UCSD-AML1 (cell line): Measurements from ENCODE around the gene NOS1AP.

Source experiments
- DNase-seq: peaks from one replicate; lab custom pipeline; 2025; ENCODE audit not compliant: unreplicated experiment; lab: John Stamatoyannopoulos, UW

Gene NOS1AP

GRCh38 chr1:162240577-162240976 is 171.1 kb downstream of the NOS1AP start:
- no peak for DNase-seq

- no peak for DNase-seq
Observed at GRCh38 chr1:162242804-162243203, 173.3 kb downstream of the NOS1AP start.

- no peak for DNase-seq
Observed at GRCh38 chr1:162248854-162249535, 179.5 kb downstream of the NOS1AP start.

- DNase-seq, result no peak
Observed at GRCh38 chr1:162250004-162250730, 180.7 kb downstream of the NOS1AP start.

- no peak for DNase-seq
Observed at GRCh38 chr1:162251102-162251501, 181.6 kb downstream of the NOS1AP start.

GRCh38 chr1:162252214-162252613 is 182.7 kb downstream of the NOS1AP start:
- no peak for DNase-seq

- no peak for DNase-seq
Observed at GRCh38 chr1:162253790-162254189, 184.3 kb downstream of the NOS1AP start.

- DNase-seq, result no peak
Observed at GRCh38 chr1:162256287-162256686, 186.8 kb downstream of the NOS1AP start.

- DNase-seq, result no peak
Observed at GRCh38 chr1:162258394-162258793, 188.9 kb downstream of the NOS1AP start.

GRCh38 chr1:162259894-162260455 is 190.5 kb downstream of the NOS1AP start:
- no peak for DNase-seq

- DNase-seq, result no peak
Observed at GRCh38 chr1:162264108-162264507, 194.6 kb downstream of the NOS1AP start.

- DNase-seq, result no peak
Observed at GRCh38 chr1:162265983-162266382, 196.5 kb downstream of the NOS1AP start.

GRCh38 chr1:162270016-162270770 is 200.7 kb downstream of the NOS1AP start:
- no peak for DNase-seq

- DNase-seq, result no peak
Observed at GRCh38 chr1:162271972-162272371, 202.5 kb downstream of the NOS1AP start.

GRCh38 chr1:162272419-162272818 is 202.9 kb downstream of the NOS1AP start:
- DNase-seq, result no peak

- DNase-seq, result no peak
Observed at GRCh38 chr1:162275622-162276175, 206.2 kb downstream of the NOS1AP start.

GRCh38 chr1:162276493-162276892 is 207.0 kb downstream of the NOS1AP start:
- no peak for DNase-seq

GRCh38 chr1:162279136-162279498 is 209.6 kb downstream of the NOS1AP start:
- DNase-seq, result no peak

GRCh38 chr1:162281426-162281825 is 211.9 kb downstream of the NOS1AP start:
- no peak for DNase-seq

- no peak for DNase-seq
Observed at GRCh38 chr1:162283657-162284056, 214.2 kb downstream of the NOS1AP start.

GRCh38 chr1:162284206-162284955 is 214.9 kb downstream of the NOS1AP start:
- no peak for DNase-seq
